AG10803 (cell line): ENCODE results near the gene LRRC56.

Experiments
- DNase-seq: peaks from one replicate; pipeline ENCODE4 v3.0.0; 2010; ENCODE audit warnings: low read depth
- H3K4me3 ChIP-seq: 2 replicates; pipeline ENCODE4 v1.5.1; 2011; ENCODE audit warnings: mild to moderate bottlenecking, low read length, control low read depth
- CTCF ChIP-seq: conservative IDR thresholded peaks from 2 replicates; pipeline ENCODE4 v1.5.1; 2011; ENCODE audit warnings: mild to moderate bottlenecking, low read length, control low read depth, inconsistent platforms

Gene LRRC56

GRCh38 chr11:536841-537621, at the start of gene LRRC56:
Gene LRRC56, plus strand, starts transcription at chr11:537527. Its CDS starts 3,158 bp downstream, at chr11:540685.
- no peak for TF ChIP-seq CTCF
- peak within 1 kb of the TSS; percentile 38 for H3K4me3 ChIP-seq
- DNase-seq = peak; percentile 79

- H3K4me3 ChIP-seq = no peak overlapping the region
- TF ChIP-seq CTCF = no peak
- no peak for DNase-seq
Observed at GRCh38 chr11:487571-488021, 49.7 kb upstream of the LRRC56 start.

- no peak overlapping the region for H3K4me3 ChIP-seq
- no peak for TF ChIP-seq CTCF
- DNase-seq = no peak
Observed at GRCh38 chr11:488062-488461, 49.3 kb upstream of the LRRC56 start.

- no peak for TF ChIP-seq CTCF
- H3K4me3 ChIP-seq = no peak overlapping the region
- DNase-seq = no peak
Observed at GRCh38 chr11:488579-488978, 48.7 kb upstream of the LRRC56 start.

- no peak overlapping the region for H3K4me3 ChIP-seq
- no peak for TF ChIP-seq CTCF
- no peak for DNase-seq
Observed at GRCh38 chr11:488992-489391, 48.3 kb upstream of the LRRC56 start.

- TF ChIP-seq CTCF = no peak
- DNase-seq = no peak
- no peak overlapping the region for H3K4me3 ChIP-seq
Observed at GRCh38 chr11:489610-490185, 47.6 kb upstream of the LRRC56 start.
